SK-N-SH (cell line): ENCODE measurements around the gene PPP3R2.

Experiments used
- CTCF ChIP-seq: fragments of 200-600 bp; sonication (generic); IDR thresholded peaks from 2 replicates; pipeline ENCODE4 v1.6.1; 2017; ENCODE audit warnings: antibody characterized with exemption, mild to moderate bottlenecking, moderate library complexity
- EP300 ChIP-seq, 2 experiments: IDR thresholded peaks; 2 replicates each; pipeline versions ENCODE4 v1.4.0 to v1.6.1; 2012; ENCODE audit warnings: borderline replicate concordance in 1 of 2, low read depth in 1 of 2, low read length in 1 of 2
- JUND ChIP-seq: IDR thresholded peaks from 2 replicates; pipeline ENCODE4 v1.4.0; 2012
- MEF2A ChIP-seq: IDR thresholded peaks from 2 replicates; pipeline ENCODE4 v1.4.0; 2012; ENCODE audit warnings: low read depth, borderline replicate concordance
- RCOR1 ChIP-seq: fragments of 150-350 bp; IDR thresholded peaks from 2 replicates; pipeline ENCODE4 v1.6.1; 2017; ENCODE audit warnings: antibody characterized with exemption, low read length
- SMC3 ChIP-seq: IDR thresholded peaks from 2 replicates; pipeline ENCODE4 v1.6.1; 2012; ENCODE audit warnings: low read depth, low read length, improper control_type of control experiment
- TCF12 ChIP-seq: IDR thresholded peaks from 2 replicates; pipeline ENCODE4 v1.4.0; 2012

DNA sequence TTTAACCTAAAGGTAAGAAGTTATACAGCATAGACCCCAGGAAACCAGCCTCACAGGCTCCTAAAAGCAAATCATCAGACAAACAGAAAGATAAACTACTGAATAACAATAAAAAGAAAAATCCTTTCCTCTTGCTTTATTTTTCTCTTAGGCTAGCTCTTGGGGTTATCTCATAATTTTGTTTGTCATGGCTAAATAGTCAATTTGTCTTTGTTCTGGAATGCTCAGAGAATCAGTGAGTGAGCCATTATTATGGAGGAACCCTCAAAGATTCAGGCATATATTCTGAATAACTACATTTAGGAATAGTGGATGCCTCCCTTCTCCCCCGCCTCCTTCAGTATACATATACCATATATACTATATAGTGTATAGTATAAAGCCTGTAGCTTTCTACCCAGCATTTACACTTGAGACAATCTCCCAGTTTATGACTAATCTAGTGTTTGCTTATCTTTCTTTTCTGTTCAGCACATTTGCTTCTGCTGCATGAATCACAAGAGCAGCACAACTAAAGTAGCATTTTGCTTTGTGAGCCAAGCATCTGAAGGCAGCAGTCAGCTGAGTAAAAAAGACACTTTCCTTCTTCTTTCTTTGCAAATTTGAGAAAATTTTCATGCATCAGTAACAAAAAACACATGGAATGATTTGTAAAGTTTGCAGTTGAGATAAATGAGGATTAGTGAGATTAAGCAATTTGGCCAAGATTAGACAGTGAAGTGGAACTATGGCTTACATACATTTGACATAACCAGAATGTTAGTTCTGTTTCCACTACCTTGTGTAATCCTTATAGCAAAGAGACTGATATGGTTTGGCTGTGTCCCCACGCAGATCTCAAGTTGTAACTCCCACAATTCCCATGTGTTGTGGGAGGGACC lies 45.3 kb upstream of the PPP3R2 start:
- TF ChIP-seq CTCF (no peak), EP300 (IDR thresholded peaks at IDR 0.05; ENCODE audit: borderline replicate concordance in 1 of 2, low read depth in 1 of 2, low read length in 1 of 2) (no peak), JUND (no peak), TCF12 (no peak), SMC3 (no peak), RCOR1 (no peak), MEF2A (no peak)
